GM13976 (cell line): ENCODE measurements around the gene CSNK1G1.
"Not testable (repeated sequence)": the region's sequence is repeated elsewhere in the genome, so short reads cannot be mapped to it uniquely, and the experiment has no call there.

ENCODE experiments used
- DNase-seq: peaks from one replicate; pipeline ENCODE4 v3.0.0; 2012; ENCODE audit warnings: low spot score
- CTCF ChIP-seq: IDR thresholded peaks from 2 replicates; pipeline ENCODE4 v1.5.1; 2012; ENCODE audit warnings: borderline replicate concordance, mild to moderate bottlenecking; ENCODE audit not compliant: insufficient read depth; ENCODE audit errors: extremely low read depth, missing control alignments, control extremely low read depth
- in situ Hi-C: fragments of 300-500 bp; cut with MboI; formaldehyde crosslinking; loops from one replicate; pipeline ENCODE4 v1.12.0; 2022; ENCODE audit warnings: low sequenced_read_pairs, mixed read lengths, inconsistent platforms; ENCODE audit not compliant: unreplicated experiment

The CSNK1G1 gene

GRCh38 chr15:64355944-64356709 lies at the start of gene CSNK1G1:
Gene CSNK1G1 (minus strand): TSS chr15:64356173. CDS start chr15:64300499, 55,674 bp downstream.
- peak; percentile 1 for TF ChIP-seq CTCF
- in situ Hi-C loops = no loop called here
- peak; percentile 95 for DNase-seq

GRCh38 chr15:64400583-64400982 lies 44.6 kb upstream of the CSNK1G1 start:
- in situ Hi-C loops = no loop called here
- no peak for DNase-seq
- no peak for TF ChIP-seq CTCF

GRCh38 chr15:64398575-64398974 lies 42.6 kb upstream of the CSNK1G1 start:
- DNase-seq = no peak
- in situ Hi-C loops = no loop called here
- TF ChIP-seq CTCF = no peak

GRCh38 chr15:64396789-64397188 lies 40.8 kb upstream of the CSNK1G1 start:
- in situ Hi-C loops = no loop called here

GRCh38 chr15:64392471-64392870 lies 36.5 kb upstream of the CSNK1G1 start:
- in situ Hi-C loops, DNase-seq: not testable (repeated sequence)

More at GRCh38 chr15:64396789-64397188, 40.8 kb upstream of the CSNK1G1 start:
- no peak for TF ChIP-seq CTCF
- DNase-seq = no peak

- no peak for DNase-seq
- in situ Hi-C loops = no loop called here
- no peak for TF ChIP-seq CTCF
These were observed 33.1 kb upstream of the CSNK1G1 start for GRCh38 chr15:64389036-64389435.

- no peak for TF ChIP-seq CTCF
- DNase-seq = peak; percentile 95
- in situ Hi-C loops = no loop called here
These were observed 31.7 kb upstream of the CSNK1G1 start, which contains the start of gene TRIP4 for GRCh38 chr15:64387562-64388168. Gene TRIP4 (plus strand): TSS chr15:64387836. CDS start chr15:64387864, 28 bp downstream.
